ENCODE measurements around the gene HMCN1. TPM values are rescaled to one million over a fixed set of nuclear protein-coding genes. Genes with fewer than 3 reads are reported as not detected.

Gene HMCN1
- polyA plus RNA-seq, 2 donors = 0.83 to 1.9 TPM

DNA sequence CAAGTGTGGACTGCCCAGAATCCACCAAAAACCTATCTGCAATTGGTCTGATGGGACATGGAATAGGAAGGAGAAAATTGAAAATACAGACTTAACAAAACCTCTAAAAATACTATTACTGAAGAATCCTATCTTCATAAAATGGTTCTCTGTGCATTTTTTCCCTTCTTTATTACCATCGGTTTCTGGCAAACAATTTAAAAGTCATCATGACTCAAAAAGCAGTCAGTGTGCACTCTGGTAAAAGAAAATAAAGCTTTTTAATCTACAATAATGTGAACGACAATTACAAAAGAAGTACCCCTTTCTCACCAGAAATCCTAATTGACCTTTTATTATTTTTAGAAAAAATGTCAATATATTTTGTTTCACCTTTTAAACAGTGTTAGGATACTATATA lies 454.5 kb downstream of the HMCN1 start:
- no peaks in the 10 kb centered on the region for H3K27me3 ChIP-seq (ENCODE audit: control insufficient read depth in 1 of 2, insufficient read depth in 2 of 2, low read length in 2 of 2)
- H3K4me1 ChIP-seq (ENCODE audit: control insufficient read depth in 2 of 2, insufficient read depth in 2 of 2, low read length in 1 of 2) = peaks cover 0 to 3% of the 10 kb centered on the region in 2 donors
- no peak overlapping the region for H3K4me3 ChIP-seq (ENCODE audit: low read depth in 1 of 2, low read length in 2 of 2)
- no peak overlapping the region for H3K27ac ChIP-seq (ENCODE audit: low read depth in 2 of 2, low read length in 1 of 2)
- no peaks in the 10 kb centered on the region for H3K36me3 ChIP-seq (ENCODE audit: control insufficient read depth in 2 of 2, insufficient read depth in 2 of 2, low read length in 1 of 2)
- WGBS, 2 donors = 55 to 73% methylated on average over 2 of the region's 2 CpGs
- no peaks in the 10 kb centered on the region for H3K9me3 ChIP-seq (ENCODE audit: control insufficient read depth in 2 of 2, insufficient read depth in 1 of 2, low read depth in 1 of 2, low read length in 1 of 2)

DNA sequence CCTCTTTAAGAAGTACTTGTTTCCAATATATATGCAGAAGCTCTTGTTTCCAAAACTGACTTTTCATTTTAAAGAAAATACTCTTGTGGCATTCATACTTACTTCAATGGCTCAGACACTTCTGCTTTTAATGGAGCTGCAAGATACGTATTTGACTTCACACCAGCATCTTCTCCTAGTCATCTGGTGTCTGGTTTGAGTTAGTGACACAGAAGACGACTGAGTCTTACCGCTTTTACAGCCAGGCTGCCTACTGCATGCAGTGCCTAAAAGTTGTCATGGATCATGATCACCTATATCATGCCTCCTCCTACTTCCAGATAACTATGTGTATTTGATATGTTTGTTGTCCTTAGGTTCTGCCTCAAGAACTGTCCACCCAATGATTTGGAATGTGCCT lies 455.0 kb downstream of the HMCN1 start:
- no peak overlapping the region for H3K27ac ChIP-seq (ENCODE audit: low read depth in 2 of 2, low read length in 1 of 2)

DNA sequence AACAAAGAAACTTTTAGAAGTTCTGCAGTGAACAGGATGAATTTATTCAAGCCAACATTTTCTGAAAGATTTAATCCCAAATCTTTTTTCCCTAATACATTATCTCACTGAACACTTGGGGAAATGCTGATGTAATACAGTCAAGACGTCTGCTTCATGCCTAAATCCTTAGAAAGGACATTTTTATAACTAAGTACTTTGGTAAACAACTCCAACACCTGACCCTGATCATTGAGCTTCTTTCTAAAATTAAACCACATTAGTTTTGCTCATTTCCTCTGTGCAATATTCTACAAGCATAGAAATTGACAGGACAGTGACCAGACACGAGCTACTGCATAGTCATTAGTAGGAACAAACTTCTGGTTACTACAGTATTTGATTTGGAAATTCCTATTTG lies 457.3 kb downstream of the HMCN1 start:
- H3K4me3 ChIP-seq (ENCODE audit: low read depth in 1 of 2, low read length in 2 of 2) = no peak overlapping the region
- peaks cover 0 to 3% of the 10 kb centered on the region in 2 donors for H3K4me1 ChIP-seq (ENCODE audit: control insufficient read depth in 2 of 2, insufficient read depth in 2 of 2, low read length in 1 of 2)
- H3K27me3 ChIP-seq (ENCODE audit: control insufficient read depth in 1 of 2, insufficient read depth in 2 of 2, low read length in 2 of 2) = no peaks in the 10 kb centered on the region
- no peaks in the 10 kb centered on the region for H3K9me3 ChIP-seq (ENCODE audit: control insufficient read depth in 2 of 2, insufficient read depth in 1 of 2, low read depth in 1 of 2, low read length in 1 of 2)
- H3K36me3 ChIP-seq (ENCODE audit: control insufficient read depth in 2 of 2, insufficient read depth in 2 of 2, low read length in 1 of 2) = no peaks in the 10 kb centered on the region
- no peak overlapping the region for H3K27ac ChIP-seq (ENCODE audit: low read depth in 2 of 2, low read length in 1 of 2)
- WGBS, 2 donors = 56 to 66% methylated on average over 2 of the region's 2 CpGs

More for the DNA sequence above, 455.0 kb downstream of the HMCN1 start:
- H3K4me1 ChIP-seq (ENCODE audit: control insufficient read depth in 2 of 2, insufficient read depth in 2 of 2, low read length in 1 of 2) = peaks cover 0 to 3% of the 10 kb centered on the region in 2 donors
- no peaks in the 10 kb centered on the region for H3K27me3 ChIP-seq (ENCODE audit: control insufficient read depth in 1 of 2, insufficient read depth in 2 of 2, low read length in 2 of 2)
- WGBS, 2 donors = 92 to 93% methylated on average over 3 of the region's 3 CpGs
- H3K36me3 ChIP-seq (ENCODE audit: control insufficient read depth in 2 of 2, insufficient read depth in 2 of 2, low read length in 1 of 2) = no peaks in the 10 kb centered on the region
- no peak overlapping the region for H3K4me3 ChIP-seq (ENCODE audit: low read depth in 1 of 2, low read length in 2 of 2)
- no peaks in the 10 kb centered on the region for H3K9me3 ChIP-seq (ENCODE audit: control insufficient read depth in 2 of 2, insufficient read depth in 1 of 2, low read depth in 1 of 2, low read length in 1 of 2)

DNA sequence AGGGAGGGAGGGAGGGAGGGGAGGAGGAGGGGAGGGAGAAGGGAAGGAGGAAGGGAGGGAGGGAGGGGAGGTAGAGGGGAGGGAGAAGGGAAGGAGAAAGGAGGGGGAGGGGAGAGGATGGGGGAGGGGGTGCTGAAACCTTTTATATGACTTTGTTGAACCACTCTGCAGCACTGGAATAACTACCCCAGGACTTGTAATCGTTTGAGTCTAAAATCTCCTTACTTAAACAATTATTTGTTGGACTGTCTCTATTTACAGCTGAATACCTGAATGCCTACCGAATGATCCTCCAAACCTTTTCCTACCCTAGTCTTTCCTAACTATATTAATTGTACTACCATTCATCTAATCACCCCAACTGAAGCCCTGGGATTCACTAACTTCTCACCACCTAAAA lies 459.0 kb downstream of the HMCN1 start:
- Histone ChIP-seq H3K9me3 (ENCODE audit: control insufficient read depth in 2 of 2, insufficient read depth in 1 of 2, low read depth in 1 of 2, low read length in 1 of 2) (no peaks in the 10 kb centered on the region), H3K27me3 (ENCODE audit: control insufficient read depth in 1 of 2, insufficient read depth in 2 of 2, low read length in 2 of 2) (no peaks in the 10 kb centered on the region), H3K4me1 (ENCODE audit: control insufficient read depth in 2 of 2, insufficient read depth in 2 of 2, low read length in 1 of 2) (no peaks in the 10 kb centered on the region), H3K4me3 (ENCODE audit: low read depth in 1 of 2, low read length in 2 of 2) (no peak overlapping the region), H3K27ac (ENCODE audit: low read depth in 2 of 2, low read length in 1 of 2) (no peak overlapping the region), H3K36me3 (ENCODE audit: control insufficient read depth in 2 of 2, insufficient read depth in 2 of 2, low read length in 1 of 2) (no peaks in the 10 kb centered on the region)
- 92 to 96% methylated on average over 2 of the region's 2 CpGs for WGBS, 2 donors

DNA sequence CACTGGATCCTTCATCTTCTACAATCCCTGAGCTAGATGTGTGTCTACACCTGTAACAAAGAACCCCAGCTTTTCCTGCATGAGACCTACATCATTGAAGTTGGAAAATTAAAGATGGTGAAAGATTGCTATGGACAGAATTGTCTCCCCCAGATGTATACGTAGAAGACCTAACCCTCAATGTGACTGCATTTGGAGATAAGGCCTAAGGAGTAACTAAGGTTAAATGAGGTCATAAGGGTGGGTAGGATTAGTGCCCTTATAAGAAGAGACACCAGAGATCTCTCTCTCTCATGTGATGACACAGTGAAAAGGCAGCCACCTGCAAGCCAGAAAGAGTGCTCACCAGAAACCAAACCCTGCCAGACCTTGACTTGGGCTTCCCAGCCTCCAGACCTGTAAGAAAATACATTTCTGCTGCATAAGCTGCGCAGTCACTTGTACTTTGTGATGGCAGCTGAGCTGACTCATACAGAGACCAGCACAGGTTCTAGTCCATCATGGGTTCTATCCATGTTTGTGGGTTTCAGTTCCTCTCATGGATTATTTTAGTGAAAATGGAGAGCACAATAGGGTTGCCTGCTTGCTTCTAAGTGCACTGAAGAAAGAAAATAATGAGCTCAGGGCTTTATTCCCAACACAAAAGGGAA lies 460.0 kb downstream of the HMCN1 start:
- no peaks in the 10 kb centered on the region for H3K4me1 ChIP-seq (ENCODE audit: control insufficient read depth in 2 of 2, insufficient read depth in 2 of 2, low read length in 1 of 2)
- no peaks in the 10 kb centered on the region for H3K27me3 ChIP-seq (ENCODE audit: control insufficient read depth in 1 of 2, insufficient read depth in 2 of 2, low read length in 2 of 2)
- H3K27ac ChIP-seq (ENCODE audit: low read depth in 2 of 2, low read length in 1 of 2) = no peak overlapping the region
- H3K9me3 ChIP-seq (ENCODE audit: control insufficient read depth in 2 of 2, insufficient read depth in 1 of 2, low read depth in 1 of 2, low read length in 1 of 2) = no peaks in the 10 kb centered on the region
- 89 to 93% methylated on average over 2 of the region's 2 CpGs for WGBS, 2 donors
- no peaks in the 10 kb centered on the region for H3K36me3 ChIP-seq (ENCODE audit: control insufficient read depth in 2 of 2, insufficient read depth in 2 of 2, low read length in 1 of 2)
- H3K4me3 ChIP-seq (ENCODE audit: low read depth in 1 of 2, low read length in 2 of 2) = no peak overlapping the region

DNA sequence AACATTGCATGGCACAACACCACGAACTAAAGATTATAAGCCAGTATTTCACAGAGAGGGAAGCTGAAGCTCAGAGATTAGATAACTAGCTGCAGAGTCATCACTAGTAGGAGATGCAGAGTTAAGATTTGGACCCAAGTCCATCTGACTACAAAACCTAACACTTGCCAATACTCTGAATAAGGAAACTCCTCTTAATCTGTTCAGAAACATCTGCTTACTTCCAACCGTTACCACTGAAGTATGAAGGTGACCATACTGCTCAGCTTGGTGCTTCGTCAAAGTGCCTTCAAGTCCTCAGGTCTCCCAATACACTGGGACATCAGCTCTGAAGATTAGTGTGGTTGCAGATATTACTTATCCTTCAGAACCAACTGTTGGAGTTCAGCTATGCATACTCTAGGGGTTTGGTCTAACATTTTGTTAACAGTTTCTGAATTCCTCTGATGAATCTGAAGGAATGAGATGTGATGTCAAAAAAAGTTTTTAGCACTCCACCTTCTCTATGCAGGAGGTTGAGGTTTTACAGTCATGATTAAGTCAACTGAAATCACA lies 461.3 kb downstream of the HMCN1 start:
- Histone ChIP-seq H3K9me3 (ENCODE audit: control insufficient read depth in 2 of 2, insufficient read depth in 1 of 2, low read depth in 1 of 2, low read length in 1 of 2) (no peaks in the 10 kb centered on the region), H3K36me3 (ENCODE audit: control insufficient read depth in 2 of 2, insufficient read depth in 2 of 2, low read length in 1 of 2) (no peaks in the 10 kb centered on the region)
- WGBS, 2 donors = 76 to 82% methylated on average over 3 of the region's 3 CpGs

DNA sequence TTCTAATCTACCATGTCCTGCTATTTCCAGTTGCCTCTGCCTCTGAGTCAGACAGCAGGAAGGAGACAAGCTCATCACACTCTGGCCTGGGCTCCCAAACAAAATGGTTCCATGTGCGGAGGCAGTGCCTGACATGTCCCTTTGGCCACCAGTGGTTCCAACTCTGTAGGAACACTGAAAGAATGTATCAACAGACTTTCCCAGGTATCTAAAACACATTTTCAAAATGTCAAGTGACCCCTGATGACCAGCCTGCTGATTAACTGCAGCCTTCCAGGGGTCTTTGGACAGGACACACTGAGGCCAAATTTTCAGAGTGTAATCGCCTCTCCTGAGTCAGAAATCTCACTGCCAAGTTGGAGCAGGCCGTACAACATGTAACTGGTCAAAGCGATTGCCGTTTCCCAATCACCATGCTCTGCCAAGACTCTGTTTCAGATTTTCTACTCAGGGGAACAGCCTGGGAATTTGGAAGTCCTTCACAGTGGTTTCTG lies 468.1 kb downstream of the HMCN1 start:
- Histone ChIP-seq H3K9me3 (ENCODE audit: control insufficient read depth in 2 of 2, insufficient read depth in 1 of 2, low read depth in 1 of 2, low read length in 1 of 2) (no peaks in the 10 kb centered on the region), H3K27ac (ENCODE audit: low read depth in 2 of 2, low read length in 1 of 2) (no peak overlapping the region)
- 77 to 78% methylated on average over 5 of the region's 5 CpGs for WGBS, 2 donors

More for the DNA sequence above, 461.3 kb downstream of the HMCN1 start:
- no peaks in the 10 kb centered on the region for H3K27me3 ChIP-seq (ENCODE audit: control insufficient read depth in 1 of 2, insufficient read depth in 2 of 2, low read length in 2 of 2)
- H3K27ac ChIP-seq (ENCODE audit: low read depth in 2 of 2, low read length in 1 of 2) = no peak overlapping the region
- no peaks in the 10 kb centered on the region for H3K4me1 ChIP-seq (ENCODE audit: control insufficient read depth in 2 of 2, insufficient read depth in 2 of 2, low read length in 1 of 2)
- no peak overlapping the region for H3K4me3 ChIP-seq (ENCODE audit: low read depth in 1 of 2, low read length in 2 of 2)

DNA sequence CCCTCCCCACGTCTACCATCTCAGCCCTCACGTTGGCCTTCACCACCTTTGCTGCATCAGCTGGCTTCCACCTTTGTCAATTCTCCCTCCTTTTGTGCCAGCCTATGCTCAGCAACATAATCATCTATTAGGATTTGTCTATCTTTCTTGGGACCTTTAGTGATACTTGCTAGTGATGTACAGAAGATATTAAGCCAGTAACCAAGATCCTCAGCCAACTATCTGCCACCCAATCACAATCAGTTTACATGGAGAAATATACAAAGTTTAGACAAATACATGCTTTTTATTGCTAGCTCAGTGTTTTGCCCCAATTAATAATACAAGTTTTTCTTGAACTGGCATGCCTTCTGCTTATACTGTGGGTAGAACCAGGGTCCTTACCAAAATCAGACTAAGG lies 468.6 kb downstream of the HMCN1 start:
- no peaks in the 10 kb centered on the region for H3K9me3 ChIP-seq (ENCODE audit: control insufficient read depth in 2 of 2, insufficient read depth in 1 of 2, low read depth in 1 of 2, low read length in 1 of 2)
- 57 to 79% methylated on average over 2 of the region's 2 CpGs for WGBS, 2 donors
- H3K4me3 ChIP-seq (ENCODE audit: low read depth in 1 of 2, low read length in 2 of 2) = no peak overlapping the region
- H3K4me1 ChIP-seq (ENCODE audit: control insufficient read depth in 2 of 2, insufficient read depth in 2 of 2, low read length in 1 of 2) = no peaks in the 10 kb centered on the region
- H3K27me3 ChIP-seq (ENCODE audit: control insufficient read depth in 1 of 2, insufficient read depth in 2 of 2, low read length in 2 of 2) = no peaks in the 10 kb centered on the region
- H3K36me3 ChIP-seq (ENCODE audit: control insufficient read depth in 2 of 2, insufficient read depth in 2 of 2, low read length in 1 of 2) = no peaks in the 10 kb centered on the region
- peak overlapping the region in 1 of 2 donors; percentile 26 for H3K27ac ChIP-seq (ENCODE audit: low read depth in 2 of 2, low read length in 1 of 2)

More for the DNA sequence above, 468.1 kb downstream of the HMCN1 start:
- no peaks in the 10 kb centered on the region for H3K36me3 ChIP-seq (ENCODE audit: control insufficient read depth in 2 of 2, insufficient read depth in 2 of 2, low read length in 1 of 2)
- H3K4me1 ChIP-seq (ENCODE audit: control insufficient read depth in 2 of 2, insufficient read depth in 2 of 2, low read length in 1 of 2) = no peaks in the 10 kb centered on the region
- no peaks in the 10 kb centered on the region for H3K27me3 ChIP-seq (ENCODE audit: control insufficient read depth in 1 of 2, insufficient read depth in 2 of 2, low read length in 2 of 2)
- H3K4me3 ChIP-seq (ENCODE audit: low read depth in 1 of 2, low read length in 2 of 2) = no peak overlapping the region

DNA sequence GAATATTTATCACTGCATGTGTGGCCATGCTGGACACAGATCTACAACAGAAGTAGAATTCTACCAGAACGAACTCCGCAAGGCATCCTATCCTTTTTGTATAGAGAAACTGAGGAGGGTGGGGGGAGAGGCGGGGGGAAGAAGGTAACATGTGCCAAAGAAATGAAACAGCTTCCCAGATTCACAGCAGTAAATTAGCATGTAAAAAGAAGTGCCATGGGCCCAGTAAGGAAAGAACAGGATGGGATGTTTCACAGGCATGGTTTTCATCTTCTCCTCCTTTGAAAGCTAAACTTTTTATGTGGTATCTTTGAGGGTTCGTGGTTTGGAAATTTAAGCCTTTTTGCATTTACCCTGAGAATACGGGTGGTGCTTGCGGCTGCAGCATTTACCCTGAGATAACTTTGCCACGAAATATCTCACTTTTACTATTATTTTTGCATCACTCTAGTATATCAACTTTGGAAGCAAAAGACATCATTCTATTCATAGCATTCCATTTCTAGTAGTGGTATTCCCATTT lies 471.9 kb downstream of the HMCN1 start:
- H3K27me3 ChIP-seq (ENCODE audit: control insufficient read depth in 1 of 2, insufficient read depth in 2 of 2, low read length in 2 of 2) = no peaks in the 10 kb centered on the region
- no peak overlapping the region for H3K4me3 ChIP-seq (ENCODE audit: low read depth in 1 of 2, low read length in 2 of 2)
- H3K4me1 ChIP-seq (ENCODE audit: control insufficient read depth in 2 of 2, insufficient read depth in 2 of 2, low read length in 1 of 2) = no peaks in the 10 kb centered on the region
- H3K36me3 ChIP-seq (ENCODE audit: control insufficient read depth in 2 of 2, insufficient read depth in 2 of 2, low read length in 1 of 2) = no peaks in the 10 kb centered on the region
- no peak overlapping the region for H3K27ac ChIP-seq (ENCODE audit: low read depth in 2 of 2, low read length in 1 of 2)
- 77 to 80% methylated on average over 7 of the region's 7 CpGs for WGBS, 2 donors
- no peaks in the 10 kb centered on the region for H3K9me3 ChIP-seq (ENCODE audit: control insufficient read depth in 2 of 2, insufficient read depth in 1 of 2, low read depth in 1 of 2, low read length in 1 of 2)
